ENCODE results near the gene AP2B1.
"Not testable (repeated sequence)": the region's sequence is repeated elsewhere in the genome, so short reads cannot be mapped to it uniquely, and the experiment has no call there.

Gene AP2B1

GRCh38 chr17:35596072-35596471 lies 8.9 kb downstream of the AP2B1 start:
- DNase-seq (ENCODE audit: insufficient read length, low spot score) (no peak), FAIRE-seq (no peak)
- TF ChIP-seq TAF1 (IDR thresholded peaks at IDR 0.05; ENCODE audit: low read depth, low read length), result no peak
- no peak for TF ChIP-seq PAX5 (IDR thresholded peaks at IDR 0.05; ENCODE audit: insufficient read depth, low read length, severe bottlenecking)
- TF ChIP-seq POLR2A (IDR thresholded peaks at IDR 0.05; ENCODE audit: low read depth, low read length), result no peak
- TF ChIP-seq SPI1 (IDR thresholded peaks at IDR 0.05; ENCODE audit: low read depth, low read length), result no peak
- no peak for TF ChIP-seq POLR2AphosphoS5 (IDR thresholded peaks at IDR 0.05; ENCODE audit: low read depth, low read length)
- TF ChIP-seq POU2F2 (IDR thresholded peaks at IDR 0.05; ENCODE audit: low read depth, low read length), result no peak

- no peak for DNase-seq (ENCODE audit: insufficient read length, low spot score)
- no peak for FAIRE-seq
- TF ChIP-seq TAF1 (IDR thresholded peaks at IDR 0.05; ENCODE audit: low read depth, low read length) (no peak), POU2F2 (IDR thresholded peaks at IDR 0.05; ENCODE audit: low read depth, low read length) (no peak), SPI1 (IDR thresholded peaks at IDR 0.05; ENCODE audit: low read depth, low read length) (no peak), PAX5 (IDR thresholded peaks at IDR 0.05; ENCODE audit: insufficient read depth, low read length, severe bottlenecking) (no peak), POLR2A (IDR thresholded peaks at IDR 0.05; ENCODE audit: low read depth, low read length) (no peak), POLR2AphosphoS5 (IDR thresholded peaks at IDR 0.05; ENCODE audit: low read depth, low read length) (no peak)
Observed at GRCh38 chr17:35596530-35597233, 9.6 kb downstream of the AP2B1 start.

- DNase-seq (ENCODE audit: insufficient read length, low spot score), result no peak
- TF ChIP-seq SPI1 (IDR thresholded peaks at IDR 0.05; ENCODE audit: low read depth, low read length) (no peak), POU2F2 (IDR thresholded peaks at IDR 0.05; ENCODE audit: low read depth, low read length) (no peak), PAX5 (IDR thresholded peaks at IDR 0.05; ENCODE audit: insufficient read depth, low read length, severe bottlenecking) (no peak), POLR2A (IDR thresholded peaks at IDR 0.05; ENCODE audit: low read depth, low read length) (no peak), TAF1 (IDR thresholded peaks at IDR 0.05; ENCODE audit: low read depth, low read length) (no peak), POLR2AphosphoS5 (IDR thresholded peaks at IDR 0.05; ENCODE audit: low read depth, low read length) (no peak)
- no peak for FAIRE-seq
Observed at GRCh38 chr17:35597604-35598003, 10.5 kb downstream of the AP2B1 start.

- DNase-seq (ENCODE audit: insufficient read length, low spot score) (no peak), FAIRE-seq (no peak)
- no peak for TF ChIP-seq TAF1 (IDR thresholded peaks at IDR 0.05; ENCODE audit: low read depth, low read length)
- no peak for TF ChIP-seq PAX5 (IDR thresholded peaks at IDR 0.05; ENCODE audit: insufficient read depth, low read length, severe bottlenecking)
- no peak for TF ChIP-seq SPI1 (IDR thresholded peaks at IDR 0.05; ENCODE audit: low read depth, low read length)
- TF ChIP-seq POLR2A (IDR thresholded peaks at IDR 0.05; ENCODE audit: low read depth, low read length), result no peak
- no peak for TF ChIP-seq POU2F2 (IDR thresholded peaks at IDR 0.05; ENCODE audit: low read depth, low read length)
- TF ChIP-seq POLR2AphosphoS5 (IDR thresholded peaks at IDR 0.05; ENCODE audit: low read depth, low read length), result no peak
Observed at GRCh38 chr17:35603674-35604073, 16.6 kb downstream of the AP2B1 start.

GRCh38 chr17:35605678-35606077 lies 18.6 kb downstream of the AP2B1 start:
- FAIRE-seq (no peak), DNase-seq (ENCODE audit: insufficient read length, low spot score) (no peak)
- TF ChIP-seq TAF1 (IDR thresholded peaks at IDR 0.05; ENCODE audit: low read depth, low read length) (no peak), SPI1 (IDR thresholded peaks at IDR 0.05; ENCODE audit: low read depth, low read length) (no peak), POLR2A (IDR thresholded peaks at IDR 0.05; ENCODE audit: low read depth, low read length) (no peak), POLR2AphosphoS5 (IDR thresholded peaks at IDR 0.05; ENCODE audit: low read depth, low read length) (no peak), POU2F2 (IDR thresholded peaks at IDR 0.05; ENCODE audit: low read depth, low read length) (no peak), PAX5 (IDR thresholded peaks at IDR 0.05; ENCODE audit: insufficient read depth, low read length, severe bottlenecking) (no peak)

- TF ChIP-seq SPI1 (IDR thresholded peaks at IDR 0.05; ENCODE audit: low read depth, low read length) (no peak), PAX5 (IDR thresholded peaks at IDR 0.05; ENCODE audit: insufficient read depth, low read length, severe bottlenecking) (no peak), POLR2AphosphoS5 (IDR thresholded peaks at IDR 0.05; ENCODE audit: low read depth, low read length) (no peak), TAF1 (IDR thresholded peaks at IDR 0.05; ENCODE audit: low read depth, low read length) (no peak), POLR2A (IDR thresholded peaks at IDR 0.05; ENCODE audit: low read depth, low read length) (no peak), POU2F2 (IDR thresholded peaks at IDR 0.05; ENCODE audit: low read depth, low read length) (no peak)
- no peak for DNase-seq (ENCODE audit: insufficient read length, low spot score)
Observed at GRCh38 chr17:35607239-35607847, 20.2 kb downstream of the AP2B1 start.

GRCh38 chr17:35609831-35610230 lies 22.7 kb downstream of the AP2B1 start:
- no peak for DNase-seq (ENCODE audit: insufficient read length, low spot score)
- FAIRE-seq, result no peak
- TF ChIP-seq PAX5 (IDR thresholded peaks at IDR 0.05; ENCODE audit: insufficient read depth, low read length, severe bottlenecking), result no peak
- no peak for TF ChIP-seq TAF1 (IDR thresholded peaks at IDR 0.05; ENCODE audit: low read depth, low read length)

More at GRCh38 chr17:35607239-35607847, 20.2 kb downstream of the AP2B1 start:
- no peak for FAIRE-seq

- FAIRE-seq, result not testable (repeated sequence)
Observed at GRCh38 chr17:35610746-35611145, 23.6 kb downstream of the AP2B1 start.

GRCh38 chr17:35612924-35613521 lies 25.9 kb downstream of the AP2B1 start:
- DNase-seq (ENCODE audit: insufficient read length, low spot score) (no peak), FAIRE-seq (no peak)
- TF ChIP-seq POLR2A (IDR thresholded peaks at IDR 0.05; ENCODE audit: low read depth, low read length) (no peak), PAX5 (IDR thresholded peaks at IDR 0.05; ENCODE audit: insufficient read depth, low read length, severe bottlenecking) (no peak), POLR2AphosphoS5 (IDR thresholded peaks at IDR 0.05; ENCODE audit: low read depth, low read length) (no peak), POU2F2 (IDR thresholded peaks at IDR 0.05; ENCODE audit: low read depth, low read length) (no peak), SPI1 (IDR thresholded peaks at IDR 0.05; ENCODE audit: low read depth, low read length) (no peak), TAF1 (IDR thresholded peaks at IDR 0.05; ENCODE audit: low read depth, low read length) (no peak)

More at GRCh38 chr17:35610746-35611145, 23.6 kb downstream of the AP2B1 start:
- DNase-seq (ENCODE audit: insufficient read length, low spot score), result not testable (repeated sequence)

All from GM12891 (cell line).